Neural cell (in vitro differentiated cells): Measurements from ENCODE around the gene TOR2A. TPM values are rescaled to one million over a fixed set of nuclear protein-coding genes. Genes with fewer than 3 reads are reported as not detected.

Source experiments
- H2AFZ ChIP-seq: fragments of 200-600, 300-800 bp; sonication (generic), shearing (Covaris generic); 2 replicates; pipeline ENCODE4 v1.6.0; 2014; ENCODE audit warnings: low read depth, mild to moderate bottlenecking, antibody characterized with exemption, low read length, moderate library complexity
- H3F3A ChIP-seq: fragments of 200-600 bp; shearing (Covaris generic); 2 replicates; pipeline ENCODE4 v1.6.1; 2016; ENCODE audit warnings: mild to moderate bottlenecking, moderate library complexity, mixed read lengths, antibody characterized with exemption, low read length; ENCODE audit not compliant: insufficient read depth, poor library complexity, severe bottlenecking
- H3K27ac ChIP-seq: fragments of 200-600, 300-800 bp; sonication (generic), shearing (Covaris generic); 2 replicates; pipeline ENCODE4 v1.5.1; 2014; ENCODE audit warnings: mild to moderate bottlenecking, low read length, moderate library complexity
- H3K27me3 ChIP-seq: fragments of 300-800, 200-600 bp; sonication (generic), shearing (Covaris generic); 2 replicates; pipeline ENCODE4 v1.6.0; 2014; ENCODE audit warnings: mild to moderate bottlenecking, low read depth, low read length, moderate library complexity; ENCODE audit not compliant: insufficient read depth
- H3K36me3 ChIP-seq: fragments of 300-800, 200-600 bp; sonication (generic), shearing (Covaris generic); 2 replicates; pipeline ENCODE4 v1.5.1; 2014; ENCODE audit warnings: mild to moderate bottlenecking, antibody characterized with exemption, low read length, moderate library complexity; ENCODE audit not compliant: insufficient read depth
- H3K4me2 ChIP-seq: fragments of 300-800, 200-600 bp; sonication (generic), shearing (Covaris generic); 2 replicates; pipeline ENCODE4 v1.6.0; 2014; ENCODE audit warnings: mild to moderate bottlenecking, low read length
- H3K4me3 ChIP-seq: fragments of 300-800, 200-600 bp; sonication (generic), shearing (Covaris generic); 2 replicates; pipeline ENCODE4 v1.5.1; 2014; ENCODE audit warnings: mild to moderate bottlenecking, low read length, moderate library complexity
- H3K79me2 ChIP-seq: fragments of 200-600 bp; shearing (Covaris generic); replicated peaks from 2 replicates; pipeline ENCODE4 v1.6.0; 2014; ENCODE audit warnings: mild to moderate bottlenecking, low read length, moderate library complexity; ENCODE audit not compliant: insufficient read depth
- H3K9ac ChIP-seq: fragments of 300-800, 200-600 bp; sonication (generic), shearing (Covaris generic); 2 replicates; pipeline ENCODE4 v1.6.1; 2016; ENCODE audit warnings: mild to moderate bottlenecking, low read length, mixed read lengths
- H3K9me2 ChIP-seq: fragments of 200-600 bp; shearing (Covaris generic); 2 replicates; pipeline ENCODE4 v1.6.1; 2016; ENCODE audit warnings: mild to moderate bottlenecking, low read length, mixed read lengths; ENCODE audit not compliant: insufficient read depth
- H3K9me3 ChIP-seq: fragments of 200-600, 300-800 bp; sonication (generic), shearing (Covaris generic); 2 replicates; pipeline ENCODE4 v1.6.1; 2016; ENCODE audit warnings: mild to moderate bottlenecking, mixed run types, low read length, moderate library complexity, mixed read lengths
- H4K20me1 ChIP-seq: fragments of 200-600 bp; shearing (Covaris generic); 2 replicates; pipeline ENCODE4 v1.6.1; 2016; ENCODE audit warnings: mild to moderate bottlenecking, mixed run types; ENCODE audit not compliant: insufficient read depth
- CTCF ChIP-seq: fragments of 450-650 bp; IDR thresholded peaks from 2 replicates; pipeline ENCODE4 v1.5.1; 2014; ENCODE audit warnings: antibody characterized with exemption, mild to moderate bottlenecking, moderate library complexity; ENCODE audit not compliant: poor library complexity, severe bottlenecking
- EP300 ChIP-seq: fragments of 450-650 bp; conservative IDR thresholded peaks from 2 replicates; pipeline ENCODE4 v1.6.1; 2014; ENCODE audit warnings: antibody characterized with exemption, mild to moderate bottlenecking, moderate library complexity; ENCODE audit not compliant: poor library complexity, severe bottlenecking
- EZH2 ChIP-seq: fragments of 200-600, 300-800 bp; shearing (Covaris generic), sonication (generic); IDR thresholded peaks from 2 replicates; pipeline ENCODE4 v1.6.1; 2014; ENCODE audit warnings: antibody characterized with exemption, low read length, borderline replicate concordance, mild to moderate bottlenecking; ENCODE audit not compliant: insufficient read depth, poor library complexity, severe bottlenecking
- MXI1 ChIP-seq: fragments of 450-650 bp; conservative IDR thresholded peaks from 2 replicates; pipeline ENCODE4 v1.6.1; 2014; ENCODE audit warnings: antibody characterized with exemption, mild to moderate bottlenecking; ENCODE audit not compliant: poor library complexity, severe bottlenecking
- POLR2AphosphoS5 ChIP-seq: IDR thresholded peaks from 2 replicates; pipeline ENCODE4 v1.6.1; 2012
- RAD21 ChIP-seq: fragments of 450-650 bp; conservative IDR thresholded peaks from 2 replicates; pipeline ENCODE4 v1.6.1; 2014; ENCODE audit warnings: antibody characterized with exemption, mild to moderate bottlenecking, moderate library complexity
- SMC3 ChIP-seq: fragments of 450-650 bp; conservative IDR thresholded peaks from 2 replicates; pipeline ENCODE4 v1.6.1; 2014; ENCODE audit warnings: antibody characterized with exemption, mild to moderate bottlenecking, moderate library complexity; ENCODE audit not compliant: poor library complexity
- TAF1 ChIP-seq: IDR thresholded peaks from 2 replicates; pipeline ENCODE4 v1.6.1; 2012; ENCODE audit warnings: low read depth
- polyA plus RNA-seq: library from polyadenylated mRNA; depleted of rRNA; stranded (reverse); fragments of >200 nt; gene quantifications from 2 replicates; pipeline ENCODE4 v1.2.3, GENCODE V29; 2014
- TF ChIP-seq, protein P1 (sequence below): IDR thresholded peaks from 2 replicates; pipeline ENCODE4 v1.6.1; 2012; ENCODE audit warnings: borderline replicate concordance

The TOR2A gene
- polyA plus RNA-seq, 1 donor from 2014 or later = 59.7 TPM

GRCh38 chr9:127746959-127747569, 12.0 kb upstream of the TOR2A start:
- H3K27me3 ChIP-seq = no peaks in the 10 kb centered on the region
- no peak overlapping the region for H3K4me3 ChIP-seq
- no peak overlapping the region for H3K4me2 ChIP-seq
- H4K20me1 ChIP-seq = no peaks in the 10 kb centered on the region
- no peaks in the 10 kb centered on the region for H3K9me3 ChIP-seq
- TF ChIP-seq, protein P1, sequence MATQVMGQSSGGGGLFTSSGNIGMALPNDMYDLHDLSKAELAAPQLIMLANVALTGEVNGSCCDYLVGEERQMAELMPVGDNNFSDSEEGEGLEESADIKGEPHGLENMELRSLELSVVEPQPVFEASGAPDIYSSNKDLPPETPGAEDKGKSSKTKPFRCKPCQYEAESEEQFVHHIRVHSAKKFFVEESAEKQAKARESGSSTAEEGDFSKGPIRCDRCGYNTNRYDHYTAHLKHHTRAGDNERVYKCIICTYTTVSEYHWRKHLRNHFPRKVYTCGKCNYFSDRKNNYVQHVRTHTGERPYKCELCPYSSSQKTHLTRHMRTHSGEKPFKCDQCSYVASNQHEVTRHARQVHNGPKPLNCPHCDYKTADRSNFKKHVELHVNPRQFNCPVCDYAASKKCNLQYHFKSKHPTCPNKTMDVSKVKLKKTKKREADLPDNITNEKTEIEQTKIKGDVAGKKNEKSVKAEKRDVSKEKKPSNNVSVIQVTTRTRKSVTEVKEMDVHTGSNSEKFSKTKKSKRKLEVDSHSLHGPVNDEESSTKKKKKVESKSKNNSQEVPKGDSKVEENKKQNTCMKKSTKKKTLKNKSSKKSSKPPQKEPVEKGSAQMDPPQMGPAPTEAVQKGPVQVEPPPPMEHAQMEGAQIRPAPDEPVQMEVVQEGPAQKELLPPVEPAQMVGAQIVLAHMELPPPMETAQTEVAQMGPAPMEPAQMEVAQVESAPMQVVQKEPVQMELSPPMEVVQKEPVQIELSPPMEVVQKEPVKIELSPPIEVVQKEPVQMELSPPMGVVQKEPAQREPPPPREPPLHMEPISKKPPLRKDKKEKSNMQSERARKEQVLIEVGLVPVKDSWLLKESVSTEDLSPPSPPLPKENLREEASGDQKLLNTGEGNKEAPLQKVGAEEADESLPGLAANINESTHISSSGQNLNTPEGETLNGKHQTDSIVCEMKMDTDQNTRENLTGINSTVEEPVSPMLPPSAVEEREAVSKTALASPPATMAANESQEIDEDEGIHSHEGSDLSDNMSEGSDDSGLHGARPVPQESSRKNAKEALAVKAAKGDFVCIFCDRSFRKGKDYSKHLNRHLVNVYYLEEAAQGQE = no peak
- no peak for TF ChIP-seq RAD21
- TF ChIP-seq POLR2AphosphoS5 = no peak
- no peak for TF ChIP-seq EZH2
- no peak for TF ChIP-seq CTCF
- TF ChIP-seq EP300 = no peak
- TF ChIP-seq SMC3 = no peak
- TF ChIP-seq MXI1 = no peak
- no peak for TF ChIP-seq TAF1
- H3F3A ChIP-seq = no peaks in the 10 kb centered on the region
- no peaks in the 10 kb centered on the region for H3K36me3 ChIP-seq
- H3K9me2 ChIP-seq = no peaks in the 10 kb centered on the region
- H3K79me2 ChIP-seq = peaks cover under 1% of the 10 kb centered on the region
- no peak overlapping the region for H3K27ac ChIP-seq
- no peak overlapping the region for H3K9ac ChIP-seq
- no peak overlapping the region for H2AFZ ChIP-seq

DNA sequence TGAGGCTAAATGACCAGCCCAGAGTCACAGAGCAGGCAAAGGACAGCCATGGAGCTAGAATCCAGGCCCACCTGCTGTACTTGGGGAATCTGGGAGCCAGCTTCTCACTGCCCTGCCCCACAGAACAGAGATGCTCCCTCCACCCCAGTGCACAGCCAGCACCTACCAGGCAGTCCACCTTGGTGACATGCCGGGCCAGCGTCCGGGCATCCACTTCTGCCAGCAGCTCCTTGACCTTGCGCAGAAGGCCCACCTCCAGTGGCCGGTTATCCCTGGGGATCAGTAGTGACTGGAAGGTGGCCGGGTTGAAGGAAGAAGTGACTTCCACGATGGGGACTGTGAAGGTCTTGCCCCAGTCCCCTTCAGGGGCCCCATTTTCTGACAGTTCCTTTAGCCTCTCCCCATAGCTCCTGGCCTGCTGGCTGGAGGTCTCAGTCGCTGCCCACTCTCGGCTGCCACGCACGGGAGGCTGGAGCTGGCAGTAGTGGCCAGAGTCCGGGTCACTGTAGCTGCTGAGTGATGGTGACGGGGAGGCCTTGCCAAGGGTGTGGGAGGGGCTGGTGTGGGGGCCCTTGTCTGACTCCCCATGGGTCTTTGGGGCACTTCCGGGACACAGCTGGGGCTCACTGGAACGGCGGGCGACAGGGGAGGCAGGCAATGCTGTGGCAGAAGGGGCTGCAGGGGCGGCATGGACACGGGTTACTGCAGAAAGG, 9.5 kb upstream of the TOR2A start:
- no peaks in the 10 kb centered on the region for H3F3A ChIP-seq
- H3K4me3 ChIP-seq = no peak overlapping the region
- H3K36me3 ChIP-seq = no peaks in the 10 kb centered on the region
- no peaks in the 10 kb centered on the region for H3K9me2 ChIP-seq
- no peaks in the 10 kb centered on the region for H3K79me2 ChIP-seq
- TF ChIP-seq TAF1 (no peak), CTCF (no peak), EZH2 (no peak), POLR2AphosphoS5 (no peak), RAD21 (no peak), MXI1 (no peak), EP300 (no peak)
- no peak overlapping the region for H3K27ac ChIP-seq
- no peaks in the 10 kb centered on the region for H3K27me3 ChIP-seq
- no peaks in the 10 kb centered on the region for H3K9me3 ChIP-seq
- no peaks in the 10 kb centered on the region for H4K20me1 ChIP-seq
- no peak overlapping the region for H2AFZ ChIP-seq
- H3K9ac ChIP-seq = no peak overlapping the region
- no peak overlapping the region for H3K4me2 ChIP-seq
